NB4 (cell line): ENCODE measurements around the gene UQCC2.

Source experiments
- DNase-seq: peaks from one replicate; pipeline ENCODE4 v3.0.0; 2010; ENCODE audit warnings: low read depth
- H3K4me3 ChIP-seq: one replicate; pipeline ENCODE4 v1.5.1; 2011; ENCODE audit warnings: mild to moderate bottlenecking, low read depth, low read length, moderate library complexity
- MYC ChIP-seq: IDR thresholded peaks from 2 replicates; pipeline ENCODE4 v1.6.1; 2011; ENCODE audit warnings: low read depth, low read length
- POLR2A ChIP-seq: IDR thresholded peaks from 2 replicates; pipeline ENCODE4 v1.6.1; 2011; ENCODE audit warnings: mild to moderate bottlenecking; ENCODE audit not compliant: insufficient read length; ENCODE audit errors: extremely low read depth
- TF ChIP-seq, protein P1 (sequence below): IDR thresholded peaks from one replicate; pipeline ENCODE4 v1.5.1; 2012; ENCODE audit warnings: low read depth, low read length
- TF ChIP-seq, protein P2 (sequence below): IDR thresholded peaks from 2 replicates; pipeline ENCODE4 v1.6.1; 2011; ENCODE audit warnings: low read depth, low read length

UQCC2 gene

DNA sequence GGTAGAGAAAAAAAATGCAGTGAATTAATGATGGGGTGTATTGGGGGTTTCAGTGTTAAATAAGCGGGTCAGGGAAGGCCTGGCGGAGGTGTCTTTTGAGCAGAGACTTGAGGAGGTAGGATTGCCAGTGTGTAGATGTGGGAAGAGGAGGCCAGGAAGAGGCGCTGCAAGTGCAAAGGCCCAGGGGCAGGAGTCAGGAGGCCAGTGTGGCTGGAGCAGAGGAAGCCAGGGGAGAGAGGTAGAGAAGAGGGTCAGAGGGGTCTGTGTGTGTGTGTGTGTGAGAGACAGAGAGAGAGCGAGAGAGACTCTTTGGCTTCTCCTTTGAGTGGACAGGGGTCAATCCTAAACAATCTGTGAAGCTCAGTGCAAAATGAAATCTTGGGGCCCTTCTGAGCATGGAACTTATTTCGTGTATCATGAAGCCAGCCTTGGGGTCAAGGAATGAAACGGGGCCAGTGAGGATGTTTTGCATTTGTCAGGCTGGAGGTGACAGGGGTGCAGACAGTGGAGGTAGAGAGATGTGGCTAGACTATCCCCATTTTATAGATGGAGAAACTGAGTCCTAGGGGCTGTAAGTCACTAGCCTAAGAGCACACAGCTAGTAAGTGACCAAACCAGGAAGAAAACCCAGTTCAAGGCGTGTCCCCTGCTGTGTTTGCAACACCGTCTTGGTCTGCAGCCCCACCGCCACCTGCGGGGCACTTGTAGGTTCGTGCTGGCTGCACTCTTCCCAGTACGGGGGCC lies 44.9 kb upstream of the UQCC2 start:
- no peak for DNase-seq
- H3K4me3 ChIP-seq: no peak overlapping the region
- TF ChIP-seq MYC (no peak), POLR2A (no peak)
- TF ChIP-seq, protein P1, sequence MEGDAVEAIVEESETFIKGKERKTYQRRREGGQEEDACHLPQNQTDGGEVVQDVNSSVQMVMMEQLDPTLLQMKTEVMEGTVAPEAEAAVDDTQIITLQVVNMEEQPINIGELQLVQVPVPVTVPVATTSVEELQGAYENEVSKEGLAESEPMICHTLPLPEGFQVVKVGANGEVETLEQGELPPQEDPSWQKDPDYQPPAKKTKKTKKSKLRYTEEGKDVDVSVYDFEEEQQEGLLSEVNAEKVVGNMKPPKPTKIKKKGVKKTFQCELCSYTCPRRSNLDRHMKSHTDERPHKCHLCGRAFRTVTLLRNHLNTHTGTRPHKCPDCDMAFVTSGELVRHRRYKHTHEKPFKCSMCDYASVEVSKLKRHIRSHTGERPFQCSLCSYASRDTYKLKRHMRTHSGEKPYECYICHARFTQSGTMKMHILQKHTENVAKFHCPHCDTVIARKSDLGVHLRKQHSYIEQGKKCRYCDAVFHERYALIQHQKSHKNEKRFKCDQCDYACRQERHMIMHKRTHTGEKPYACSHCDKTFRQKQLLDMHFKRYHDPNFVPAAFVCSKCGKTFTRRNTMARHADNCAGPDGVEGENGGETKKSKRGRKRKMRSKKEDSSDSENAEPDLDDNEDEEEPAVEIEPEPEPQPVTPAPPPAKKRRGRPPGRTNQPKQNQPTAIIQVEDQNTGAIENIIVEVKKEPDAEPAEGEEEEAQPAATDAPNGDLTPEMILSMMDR: no peak
- TF ChIP-seq, protein P2, sequence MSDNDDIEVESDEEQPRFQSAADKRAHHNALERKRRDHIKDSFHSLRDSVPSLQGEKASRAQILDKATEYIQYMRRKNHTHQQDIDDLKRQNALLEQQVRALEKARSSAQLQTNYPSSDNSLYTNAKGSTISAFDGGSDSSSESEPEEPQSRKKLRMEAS: no peak

DNA sequence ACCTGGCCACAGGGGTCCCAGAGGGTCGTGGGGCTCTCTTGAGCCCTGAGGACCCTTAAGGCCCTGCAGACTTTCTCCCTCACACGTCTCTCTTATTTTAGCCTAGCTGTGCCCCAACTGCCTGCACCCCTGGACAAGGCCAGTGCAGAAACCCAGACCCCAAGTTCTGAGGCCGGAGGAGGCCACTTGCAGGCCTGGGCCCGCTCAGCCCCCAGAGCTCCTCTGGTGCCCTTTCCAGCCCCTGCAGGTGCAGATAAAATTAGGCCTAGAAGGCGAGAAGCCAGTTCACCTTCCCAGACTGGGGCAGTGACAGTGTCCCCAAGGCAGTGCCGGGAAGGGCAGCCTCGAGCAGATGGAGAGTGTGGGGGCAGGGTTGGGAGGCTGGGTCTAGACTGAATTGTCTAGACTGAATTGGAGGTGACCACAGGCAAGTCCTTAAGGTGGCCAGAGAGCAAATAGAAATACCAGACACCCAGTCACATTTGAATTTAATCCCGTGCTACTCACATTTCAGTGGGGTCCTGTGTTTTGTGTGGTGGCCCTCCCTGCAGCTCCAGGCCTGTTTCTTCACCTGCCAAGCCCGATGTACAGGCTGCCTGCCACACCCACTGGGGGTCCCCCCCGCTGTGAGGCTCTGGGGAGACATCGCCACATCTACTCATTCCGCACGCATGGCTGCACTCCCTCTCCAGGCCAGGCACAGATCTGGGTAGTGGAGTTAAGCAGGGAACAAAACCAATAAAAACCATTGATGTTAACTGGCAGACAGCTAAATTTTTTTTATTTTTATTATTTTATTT lies 43.8 kb upstream of the UQCC2 start:
- DNase-seq: no peak
- no peak overlapping the region for H3K4me3 ChIP-seq
- no peak for TF ChIP-seq MYC
- TF ChIP-seq, protein P2: no peak
- TF ChIP-seq, protein P1: no peak
- no peak for TF ChIP-seq POLR2A

DNA sequence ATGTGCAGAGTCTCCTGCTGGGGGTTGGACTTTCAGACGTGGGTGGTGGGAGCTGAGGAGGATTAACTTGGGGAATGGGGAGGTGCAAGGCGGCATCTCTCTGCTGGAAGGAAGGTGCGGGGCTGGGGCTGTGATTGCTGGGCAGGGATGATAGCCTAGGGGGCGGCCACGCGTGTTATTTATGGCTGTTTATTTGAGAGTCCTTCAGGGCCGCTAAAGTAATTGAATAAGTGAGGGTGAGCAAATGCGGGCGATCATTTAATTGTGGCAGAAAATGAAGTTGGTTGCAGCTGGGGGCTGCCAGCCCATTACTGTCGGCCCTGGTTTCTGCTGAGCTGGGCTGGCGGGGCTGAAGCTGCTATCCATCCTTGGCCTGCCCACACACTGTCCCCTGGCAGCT lies 42.7 kb upstream of the UQCC2 start:
- no peak for TF ChIP-seq POLR2A
- TF ChIP-seq, protein P2: no peak
- TF ChIP-seq, protein P1: no peak
- no peak for TF ChIP-seq MYC
- no peak overlapping the region for H3K4me3 ChIP-seq
- no peak for DNase-seq

DNA sequence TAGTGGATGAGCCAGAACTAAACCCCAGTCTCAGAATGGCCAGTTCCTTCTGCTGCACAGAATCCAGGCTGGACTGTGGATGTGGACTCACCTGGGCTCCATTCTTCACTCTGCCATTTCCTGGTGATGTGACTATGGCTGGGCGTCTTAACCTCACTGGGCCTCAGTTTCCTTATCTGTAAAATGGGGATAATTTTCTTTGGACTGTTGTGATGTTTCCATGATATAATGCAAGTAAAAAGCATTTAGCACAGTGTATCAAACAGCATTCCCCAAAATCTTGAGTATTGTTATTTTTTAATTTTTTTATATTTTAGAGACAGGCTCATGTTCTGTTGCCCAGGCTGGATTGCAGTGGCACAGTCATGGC lies 41.1 kb upstream of the UQCC2 start:
- DNase-seq: no peak
- no peak overlapping the region for H3K4me3 ChIP-seq
- TF ChIP-seq MYC (no peak), POLR2A (no peak)
- TF ChIP-seq, protein P1: no peak
- TF ChIP-seq, protein P2: no peak

DNA sequence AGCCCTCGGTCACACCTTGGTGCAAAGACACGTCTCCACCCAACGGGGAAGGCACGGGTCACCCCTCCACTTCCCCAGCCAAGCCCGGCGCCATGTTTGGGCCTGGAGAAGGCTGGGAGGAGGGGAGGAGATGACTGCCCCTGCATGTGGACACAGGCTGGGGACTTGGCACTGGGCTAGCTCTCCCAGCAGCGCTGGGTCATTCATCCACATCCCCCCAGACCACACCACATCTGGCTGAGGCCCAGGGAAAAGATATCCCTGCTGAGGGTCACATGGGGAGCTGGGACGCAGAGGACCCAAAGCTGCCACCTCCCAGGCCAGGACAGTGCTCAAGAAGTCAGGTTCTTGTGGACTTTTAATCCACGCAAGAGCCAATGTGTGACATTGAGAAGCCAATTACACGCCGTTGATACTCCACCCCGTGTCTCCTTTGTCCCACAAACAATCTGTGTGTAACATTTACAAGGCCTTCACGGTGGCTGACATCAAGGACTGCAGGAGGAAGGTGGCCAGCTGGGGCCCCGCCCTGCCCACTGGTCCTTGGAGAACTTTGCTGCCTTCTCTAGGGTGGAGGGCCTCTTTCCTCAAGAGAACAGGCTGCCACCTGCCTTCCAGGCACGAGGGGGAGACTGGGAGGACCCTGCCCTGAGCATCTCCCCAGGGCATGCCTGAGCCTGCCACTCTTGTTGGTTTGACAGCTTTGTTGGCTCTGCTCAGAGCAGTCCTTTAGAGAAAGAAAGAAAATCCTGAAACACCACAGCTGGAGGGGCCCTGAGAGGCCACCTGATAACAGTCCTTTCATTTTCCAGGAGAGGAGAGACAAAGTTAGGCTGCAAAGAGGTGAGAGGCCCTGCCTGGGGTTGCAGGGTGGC lies 40.5 kb upstream of the UQCC2 start:
- TF ChIP-seq, protein P1: no peak
- no peak for TF ChIP-seq POLR2A
- no peak for TF ChIP-seq MYC
- TF ChIP-seq, protein P2: no peak
- H3K4me3 ChIP-seq: no peak overlapping the region
- peak; percentile 38 for DNase-seq
